ENCODE results near the gene AP4E1.
"Not testable (repeated sequence)": the region's sequence is repeated elsewhere in the genome, so short reads cannot be mapped to it uniquely, and the experiment has no call there.

The AP4E1 gene

GRCh38 chr15:50943638-50944037 lies 35.2 kb downstream of the AP4E1 start:
- DNase-seq (ENCODE audit: extremely low read depth in 1 of 2, low read depth in 1 of 2) = no peak

- no peak for DNase-seq (ENCODE audit: extremely low read depth in 1 of 2, low read depth in 1 of 2)
Observed at GRCh38 chr15:50944672-50945071, 36.2 kb downstream of the AP4E1 start.

- DNase-seq (ENCODE audit: extremely low read depth in 1 of 2, low read depth in 1 of 2) = no peak
Observed at GRCh38 chr15:50945725-50946124, 37.2 kb downstream of the AP4E1 start.

DNA sequence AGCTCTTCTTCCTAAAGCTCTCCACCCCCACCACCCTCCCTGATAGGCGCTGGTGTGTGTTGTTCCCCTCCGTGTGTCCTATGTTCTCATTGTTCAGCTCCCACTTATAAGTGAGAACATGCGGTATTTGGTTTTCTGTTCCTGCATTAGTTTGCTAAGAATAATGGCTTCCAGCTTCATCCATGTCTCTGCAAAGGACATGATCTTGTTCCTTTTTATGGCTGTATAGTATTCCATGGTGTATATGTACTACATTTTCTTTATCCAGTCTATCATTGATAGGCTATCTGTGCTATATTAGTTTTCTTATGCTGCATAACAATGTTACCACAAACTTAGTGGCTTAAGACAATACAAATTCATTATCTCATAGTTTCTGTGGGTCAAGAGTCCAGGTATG lies 42.3 kb downstream of the AP4E1 start:
- DNase-seq (ENCODE audit: extremely low read depth in 1 of 2, low read depth in 1 of 2) = not testable (repeated sequence)

- DNase-seq (ENCODE audit: extremely low read depth in 1 of 2, low read depth in 1 of 2) = no peak
Observed at GRCh38 chr15:50953302-50953701, 44.8 kb downstream of the AP4E1 start.

DNA sequence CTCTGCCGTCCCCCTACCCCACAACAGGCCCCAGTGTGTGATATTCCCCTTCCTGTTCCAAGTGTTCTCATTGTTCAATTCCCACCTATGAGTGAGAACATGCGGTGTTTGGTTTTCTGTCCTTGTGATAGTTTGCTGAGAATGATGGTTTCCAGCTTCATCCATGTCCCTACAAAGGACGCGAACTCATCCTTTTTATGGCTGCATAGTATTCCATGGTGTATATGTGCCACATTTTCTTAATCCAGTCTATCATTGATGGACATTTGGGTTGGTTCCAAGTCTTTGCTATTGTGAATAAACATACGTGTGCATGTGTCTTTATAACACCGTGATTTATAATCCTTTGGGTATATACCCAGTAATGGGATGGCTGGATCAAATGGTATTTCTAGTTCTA lies 46.4 kb downstream of the AP4E1 start:
- not testable (repeated sequence) for DNase-seq (ENCODE audit: extremely low read depth in 1 of 2, low read depth in 1 of 2)

GRCh38 chr15:50959717-50960116 lies 51.2 kb downstream of the AP4E1 start:
- no peak for DNase-seq (ENCODE audit: extremely low read depth in 1 of 2, low read depth in 1 of 2)

DNA sequence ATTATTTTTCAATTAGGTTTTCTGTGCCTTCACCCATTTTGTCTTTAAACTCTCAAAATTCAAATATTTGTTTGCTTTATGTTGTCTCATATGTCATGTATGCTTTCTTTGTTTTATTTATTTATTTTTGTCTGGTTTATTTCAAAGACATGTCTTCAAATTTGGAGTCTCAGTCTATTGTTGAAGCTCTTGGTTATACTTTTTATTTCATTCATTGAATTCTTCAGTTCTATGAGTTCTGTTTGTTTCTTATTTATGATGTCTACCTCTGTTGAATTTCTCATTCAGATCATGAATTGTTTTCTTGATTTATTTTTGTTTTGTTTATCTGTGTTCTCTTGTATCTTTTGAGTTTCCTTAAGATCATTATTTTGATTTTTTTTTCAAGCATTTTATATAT lies 55.6 kb downstream of the AP4E1 start:
- DNase-seq (ENCODE audit: extremely low read depth in 1 of 2, low read depth in 1 of 2) = no peak

DNA sequence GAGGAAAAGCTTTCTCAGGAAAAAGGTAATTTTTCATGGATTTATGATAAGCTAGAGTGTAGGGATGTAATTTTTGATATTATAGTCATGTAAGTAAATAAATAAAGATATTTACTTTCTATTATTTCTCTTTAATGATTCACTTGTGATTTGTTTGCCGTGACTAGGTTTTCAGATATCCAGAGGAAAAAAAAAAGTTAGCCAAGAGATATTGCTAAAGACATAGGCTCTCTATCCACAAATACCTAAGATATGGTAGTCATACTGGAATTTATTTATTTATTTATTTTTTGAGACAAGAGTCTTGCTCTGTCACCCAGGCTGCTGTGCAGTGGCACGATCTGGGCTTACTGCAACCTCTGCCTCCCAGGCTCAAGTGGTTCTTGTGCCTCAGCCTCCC lies 59.9 kb downstream of the AP4E1 start:
- DNase-seq (ENCODE audit: extremely low read depth in 1 of 2, low read depth in 1 of 2) = no peak

DNA sequence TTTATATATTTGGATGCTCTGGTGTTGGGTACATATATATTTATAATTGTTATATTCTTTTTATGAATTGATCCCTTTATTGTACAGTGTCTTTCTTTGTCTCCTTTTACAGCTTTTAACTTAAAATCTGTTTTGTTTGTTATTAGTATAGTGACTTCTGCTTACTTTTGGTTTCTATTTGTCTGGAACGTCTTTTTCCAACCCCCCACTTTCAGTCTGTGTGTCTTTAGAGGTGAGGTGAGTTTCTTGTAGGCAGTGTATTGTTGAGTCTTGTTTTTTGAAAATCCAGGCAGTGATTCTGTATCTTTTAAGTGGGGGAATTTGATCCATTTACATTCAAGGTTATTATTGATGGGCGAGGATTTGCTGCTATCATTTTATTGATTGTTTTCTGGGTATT lies 62.0 kb downstream of the AP4E1 start:
- DNase-seq (ENCODE audit: extremely low read depth in 1 of 2, low read depth in 1 of 2) = no peak

DNA sequence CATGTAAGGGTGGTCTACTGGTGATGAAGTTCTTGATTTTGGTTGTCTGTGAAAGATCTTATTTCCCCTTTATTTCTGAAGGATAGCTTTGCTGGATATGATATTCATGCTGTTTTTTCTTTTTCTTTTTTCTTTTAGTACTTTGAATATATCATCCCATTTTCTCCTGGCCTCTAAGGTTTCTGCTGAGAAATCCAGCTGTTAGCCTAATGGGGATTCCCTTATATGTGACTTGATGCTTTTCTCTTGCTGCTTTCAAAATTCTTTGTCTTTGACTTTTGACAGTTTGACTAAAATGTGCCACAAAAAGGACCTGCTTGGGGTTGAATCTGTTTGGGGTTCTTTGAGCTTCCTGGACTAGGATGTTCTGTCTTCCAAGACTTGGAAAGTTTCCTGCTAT lies 62.6 kb downstream of the AP4E1 start:
- no peak for DNase-seq (ENCODE audit: extremely low read depth in 1 of 2, low read depth in 1 of 2)

- no peak for DNase-seq (ENCODE audit: extremely low read depth in 1 of 2, low read depth in 1 of 2)
Observed at GRCh38 chr15:50971542-50971941, 63.1 kb downstream of the AP4E1 start.

GRCh38 chr15:50973605-50974004 lies 65.1 kb downstream of the AP4E1 start:
- no peak for DNase-seq (ENCODE audit: extremely low read depth in 1 of 2, low read depth in 1 of 2)

- DNase-seq (ENCODE audit: extremely low read depth in 1 of 2, low read depth in 1 of 2) = no peak
Observed at GRCh38 chr15:50977162-50977561, 68.7 kb downstream of the AP4E1 start.

GRCh38 chr15:50978580-50978979 lies 70.1 kb downstream of the AP4E1 start:
- no peak for DNase-seq (ENCODE audit: extremely low read depth in 1 of 2, low read depth in 1 of 2)

DNA sequence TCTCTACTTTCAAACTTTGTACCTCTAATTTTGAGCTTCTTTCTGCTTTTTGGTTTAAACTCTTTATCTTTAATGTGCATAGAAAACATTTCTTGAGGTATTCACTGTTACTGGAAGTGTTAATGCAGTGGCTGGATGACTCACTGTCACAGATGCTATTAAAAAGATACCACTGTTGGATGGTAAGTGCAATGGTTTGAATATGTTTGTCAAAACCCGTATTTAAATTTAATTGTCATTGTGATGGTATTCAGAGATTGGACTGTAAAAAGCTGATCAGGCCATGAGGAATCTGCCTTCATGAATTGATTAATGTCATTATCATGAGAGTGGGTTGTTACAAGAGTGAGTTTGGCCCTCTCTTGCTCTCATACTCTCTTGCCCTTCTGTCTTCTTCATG lies 70.6 kb downstream of the AP4E1 start:
- DNase-seq (ENCODE audit: extremely low read depth in 1 of 2, low read depth in 1 of 2) = no peak

DNA sequence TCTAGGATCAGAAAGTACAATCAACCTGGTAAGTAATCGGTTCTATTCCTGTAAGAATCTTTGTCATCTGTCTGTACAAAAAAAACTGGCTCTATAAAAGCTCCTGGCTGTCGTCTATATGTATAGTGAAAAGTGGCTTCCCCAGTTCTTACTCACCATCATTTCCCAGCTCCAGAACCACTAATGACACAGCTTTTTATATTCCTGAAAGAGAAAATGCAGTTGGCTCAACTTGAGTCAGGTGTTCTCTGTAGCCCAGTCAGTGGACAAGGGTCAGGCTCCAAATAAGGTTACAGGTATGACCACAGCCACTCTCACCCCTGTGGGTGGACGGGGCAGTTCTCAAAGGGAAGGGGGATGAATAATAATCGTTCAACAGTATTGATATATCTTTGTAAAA lies 85.1 kb downstream of the AP4E1 start:
- no peak for DNase-seq (ENCODE audit: extremely low read depth in 1 of 2, low read depth in 1 of 2)

DNA sequence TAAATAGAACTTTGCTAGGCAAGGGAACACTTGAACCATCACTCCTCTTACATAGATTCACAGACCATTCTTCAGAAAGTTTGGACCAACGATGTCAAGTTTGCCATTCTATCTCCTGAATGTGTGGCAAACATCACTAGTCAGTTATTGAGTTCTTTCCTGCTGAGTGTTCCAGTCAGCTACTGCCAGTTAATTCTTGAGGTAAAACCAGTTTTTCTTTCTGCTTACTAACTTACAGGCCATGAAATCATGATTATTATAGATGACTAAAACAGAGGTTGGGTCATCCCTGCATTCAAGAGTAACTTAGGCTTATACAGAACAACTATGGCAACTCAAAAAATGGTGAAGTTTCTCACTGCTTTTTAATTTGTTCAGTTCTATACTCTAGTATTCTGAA lies 88.2 kb downstream of the AP4E1 start:
- no peak for DNase-seq (ENCODE audit: extremely low read depth in 1 of 2, low read depth in 1 of 2)

DNA sequence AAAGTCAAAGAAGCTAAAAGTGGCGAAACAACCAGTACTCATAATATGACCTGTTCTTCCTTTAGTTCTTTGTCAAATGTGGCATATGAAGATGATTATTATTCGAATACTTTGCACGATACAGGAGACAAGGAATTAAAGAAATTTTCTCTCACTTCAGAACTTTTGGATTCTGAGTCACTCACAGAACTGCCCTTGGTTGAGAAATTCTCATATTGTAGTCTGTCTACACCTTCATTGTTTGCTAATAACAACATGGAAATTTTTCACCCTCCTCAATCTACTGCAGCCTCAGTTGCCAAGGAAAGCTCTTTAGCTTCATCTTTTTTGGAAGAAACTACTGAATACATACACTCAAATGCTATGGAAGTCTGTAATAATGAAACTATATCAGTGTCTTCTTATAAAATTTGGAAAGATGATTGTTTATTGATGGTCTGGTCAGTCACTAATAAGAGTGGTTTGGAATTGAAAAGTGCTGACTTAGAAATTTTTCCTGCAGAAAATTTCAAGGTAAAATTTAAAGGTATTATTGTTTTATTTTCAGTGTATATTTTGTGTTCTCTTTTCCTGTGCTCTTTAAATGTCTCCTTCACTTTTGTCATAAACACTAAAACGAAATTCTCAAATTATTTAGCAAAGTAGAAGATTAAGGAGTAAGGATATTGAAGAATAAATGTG lies 89.0 kb downstream of the AP4E1 start:
- DNase-seq (ENCODE audit: extremely low read depth in 1 of 2, low read depth in 1 of 2) = no peak

- no peak for DNase-seq (ENCODE audit: extremely low read depth in 1 of 2, low read depth in 1 of 2)
Observed at GRCh38 chr15:51004103-51004551, 95.6 kb downstream of the AP4E1 start.

DNA sequence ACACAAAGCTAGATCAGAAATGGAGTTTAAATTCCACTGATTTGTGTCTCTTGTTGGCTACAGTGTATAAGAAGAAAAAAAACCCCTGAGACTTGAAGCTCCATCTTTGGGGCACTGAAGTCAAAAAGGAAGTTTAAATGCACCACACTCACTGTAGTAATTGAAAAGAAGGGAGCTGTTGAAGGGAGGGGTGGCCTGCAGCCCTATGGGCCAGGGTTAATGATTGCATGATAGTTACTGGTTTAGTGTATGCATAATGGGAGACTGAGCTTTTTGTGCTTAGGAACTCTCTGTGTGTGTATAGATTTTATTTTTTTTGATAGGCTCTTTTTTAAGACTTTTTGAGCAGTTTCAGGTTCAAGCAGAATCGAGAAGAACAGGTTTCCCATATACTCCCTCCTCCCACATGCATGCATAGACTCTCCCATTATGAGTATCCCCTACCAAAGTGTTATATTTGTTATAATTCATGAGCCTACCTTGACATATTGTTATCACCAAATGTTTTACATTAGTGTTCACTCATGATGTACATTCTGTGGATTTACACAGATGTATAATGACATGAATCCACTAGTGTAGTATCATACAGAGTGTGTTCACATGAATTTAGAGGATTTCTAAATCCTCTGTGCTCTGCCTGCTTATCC lies 98.0 kb downstream of the AP4E1 start:
- no peak for DNase-seq (ENCODE audit: extremely low read depth in 1 of 2, low read depth in 1 of 2)

- no peak for DNase-seq (ENCODE audit: extremely low read depth in 1 of 2, low read depth in 1 of 2)
Observed at GRCh38 chr15:51007131-51007666, 98.7 kb downstream of the AP4E1 start.

All from stimulated activated CD8-positive, alpha-beta memory T cell treated with anti-CD3 and anti-CD28 coated beads, Interleukin-7, amount 100 ng/mL, for 48 hours (primary cell).